Ovary (tissue), 3 donors: Measurements from ENCODE around the gene MZF1.

ENCODE experiments used
- CTCF ChIP-seq, 3 donors: fragments of 450-650 bp in 2 of 3; fragments of 200-600 bp in 1 of 3; IDR thresholded peaks; one replicate each; pipeline versions ENCODE4 v1.5.1 to v1.8.0; 2016 to 2022; ENCODE audit warnings: antibody characterized with exemption in 3 of 3, mild to moderate bottlenecking in 1 of 3
- POLR2A ChIP-seq: fragments of 450-650 bp; IDR thresholded peaks from one replicate; pipeline ENCODE4 v1.6.1; 2017; ENCODE audit warnings: antibody characterized with exemption, mild to moderate bottlenecking, moderate library complexity
- donor health status: DM: no; HTN: no; CAD: no.

- TF ChIP-seq CTCF (IDR thresholded peaks at IDR 0.05) (no peak), POLR2A (no peak)
Measured at GRCh38 chr19:58516246-58516836, 56.8 kb downstream of the MZF1 start.
